Mucosa of descending colon (tissue), 3 donors: ENCODE measurements around the gene GAD1. TPM values are rescaled to one million over a fixed set of nuclear protein-coding genes. Genes with fewer than 3 reads are reported as not detected.

Experiments
- ATAC-seq: fragments of 200-7000 bp; cut with Tn5 transposase; one replicate; pipeline ENCODE4 v1.9.1; 2020; ENCODE audit warnings: mild to moderate bottlenecking, moderate library complexity
- DNase-seq, 3 donors: peaks; one replicate each; pipeline ENCODE4 v3.0.0-alpha.2; 2020
- H3K36me3 ChIP-seq: fragments of 200-600 bp; one replicate; pipeline ENCODE4 v1.8.0; 2021; ENCODE audit warnings: low read depth, mild to moderate bottlenecking
- H3K4me1 ChIP-seq: fragments of 200-600 bp; one replicate; pipeline ENCODE4 v1.8.0; 2021; ENCODE audit warnings: low read depth, mild to moderate bottlenecking
- H3K4me3 ChIP-seq: fragments of 200-600 bp; one replicate; pipeline ENCODE4 v1.8.0; 2021; ENCODE audit warnings: mild to moderate bottlenecking
- H3K9me3 ChIP-seq: fragments of 200-600 bp; one replicate; pipeline ENCODE4 v1.8.0; 2021; ENCODE audit warnings: mild to moderate bottlenecking
- intact Hi-C, 2 donors: fragments of 100-400 bp; cut with DNase I in 1 of 2; cut with micrococcal nuclease in 1 of 2; formaldehyde crosslinking; loops; one replicate each; pipeline versions ENCODE4 v1.11.0 to v1.11.1; 2022; cut with DNase I, micrococcal nuclease
- total RNA-seq, 3 donors: library from RNA; stranded (reverse); fragmentation: NEBNext Ultra II Directional in 2 of 3; extraction: Animal tissue kit (Norgen Biotek cat#: 25700) in 2 of 3; gene quantifications; one replicate each; pipeline versions ENCODE4 v1.2.1 to v1.2.4, GENCODE V29; 2021 to 2023
- TF ChIP-seq, protein P1 (sequence below): fragments of 200-600 bp; IDR thresholded peaks from one replicate; pipeline ENCODE4 v1.8.0; 2022; ENCODE audit warnings: antibody characterized with exemption, mild to moderate bottlenecking
- donor health status: DM: no; HTN: no; CAD: no; lungs with moderate emphysema.
- donor health status: DM: no; HTN: no; CAD: no.
- donor health status: DM: no; HTN: yes; CAD: no.

GAD1 gene
- total RNA-seq, 3 donors from 2014 or later, result 0.58 TPM; not detected in 2

DNA sequence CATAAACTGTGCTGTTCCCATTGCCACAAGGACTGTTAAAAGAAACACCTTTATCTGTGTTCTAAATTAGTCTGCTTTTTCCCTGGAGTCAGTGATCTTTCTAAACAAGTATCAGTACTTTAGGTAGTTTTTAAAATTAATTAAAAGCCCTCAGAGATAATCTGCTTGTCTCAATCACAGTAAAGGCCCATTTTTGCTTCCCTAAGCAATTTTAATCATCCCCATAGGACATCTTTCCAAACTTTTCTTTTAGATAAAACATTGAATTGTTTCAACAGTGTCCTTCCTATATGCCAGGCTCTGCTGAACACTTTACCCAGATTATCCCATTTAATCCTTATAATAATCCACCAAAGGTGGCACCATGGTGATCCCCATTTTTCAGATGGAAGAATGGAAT is 42.6 kb upstream of the GAD1 start:
- intact Hi-C loops, result no loop called here
- Histone ChIP-seq H3K9me3 (no peaks in the 10 kb centered on the region), H3K36me3 (no peaks in the 10 kb centered on the region), H3K4me3 (no peak overlapping the region), H3K4me1 (no peaks in the 10 kb centered on the region)
- DNase-seq (no peak), ATAC-seq (no peak)
- TF ChIP-seq, protein P1, sequence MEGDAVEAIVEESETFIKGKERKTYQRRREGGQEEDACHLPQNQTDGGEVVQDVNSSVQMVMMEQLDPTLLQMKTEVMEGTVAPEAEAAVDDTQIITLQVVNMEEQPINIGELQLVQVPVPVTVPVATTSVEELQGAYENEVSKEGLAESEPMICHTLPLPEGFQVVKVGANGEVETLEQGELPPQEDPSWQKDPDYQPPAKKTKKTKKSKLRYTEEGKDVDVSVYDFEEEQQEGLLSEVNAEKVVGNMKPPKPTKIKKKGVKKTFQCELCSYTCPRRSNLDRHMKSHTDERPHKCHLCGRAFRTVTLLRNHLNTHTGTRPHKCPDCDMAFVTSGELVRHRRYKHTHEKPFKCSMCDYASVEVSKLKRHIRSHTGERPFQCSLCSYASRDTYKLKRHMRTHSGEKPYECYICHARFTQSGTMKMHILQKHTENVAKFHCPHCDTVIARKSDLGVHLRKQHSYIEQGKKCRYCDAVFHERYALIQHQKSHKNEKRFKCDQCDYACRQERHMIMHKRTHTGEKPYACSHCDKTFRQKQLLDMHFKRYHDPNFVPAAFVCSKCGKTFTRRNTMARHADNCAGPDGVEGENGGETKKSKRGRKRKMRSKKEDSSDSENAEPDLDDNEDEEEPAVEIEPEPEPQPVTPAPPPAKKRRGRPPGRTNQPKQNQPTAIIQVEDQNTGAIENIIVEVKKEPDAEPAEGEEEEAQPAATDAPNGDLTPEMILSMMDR, result no peak

DNA sequence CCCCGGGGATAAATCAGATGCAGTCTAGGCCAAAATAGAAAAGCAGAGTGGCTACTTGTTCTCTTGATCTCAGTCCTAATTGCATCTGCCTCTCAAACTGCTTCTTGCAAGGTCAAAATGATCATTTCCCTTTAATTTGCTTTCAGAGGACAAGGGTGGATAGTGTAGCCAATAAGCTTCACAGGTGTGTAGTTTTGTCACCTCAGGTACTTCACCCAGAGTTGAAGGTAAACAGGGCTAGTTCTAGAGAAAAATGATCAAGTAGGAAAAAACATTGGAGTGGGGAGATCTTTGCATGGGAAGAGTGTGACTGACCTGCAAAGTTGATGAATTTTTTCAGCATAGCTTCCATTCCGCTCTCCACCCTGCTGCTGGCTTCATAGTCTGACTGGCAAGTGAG is 37.8 kb upstream of the GAD1 start:
- no peak for ATAC-seq
- Histone ChIP-seq H3K4me3 (no peak overlapping the region), H3K36me3 (no peaks in the 10 kb centered on the region), H3K9me3 (no peaks in the 10 kb centered on the region), H3K4me1 (no peaks in the 10 kb centered on the region)
- intact Hi-C loops, result no loop called here
- no peak for DNase-seq
- TF ChIP-seq, protein P1, result no peak

DNA sequence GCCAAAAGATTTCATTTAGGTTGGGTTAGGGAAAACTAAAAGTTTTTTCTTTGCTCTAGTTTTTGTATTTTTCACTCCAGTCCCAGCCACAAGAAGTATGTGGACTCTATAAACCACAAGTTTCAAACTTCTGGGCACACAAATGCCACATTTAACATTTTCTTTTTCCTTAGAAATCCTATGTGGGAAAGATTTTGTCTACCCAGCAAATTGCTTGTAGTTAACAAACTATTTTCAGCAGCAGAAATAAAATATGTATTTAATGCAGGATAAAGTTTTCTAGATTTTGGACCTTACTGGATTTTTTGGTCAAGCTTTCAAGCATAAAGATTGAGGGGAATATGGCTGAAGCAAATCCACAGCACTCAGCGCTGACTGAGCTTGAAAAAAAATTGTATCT is 37.4 kb upstream of the GAD1 start:
- no peaks in the 10 kb centered on the region for H3K4me1 ChIP-seq
- TF ChIP-seq, protein P1, result no peak
- DNase-seq (no peak), ATAC-seq (no peak)
- no peaks in the 10 kb centered on the region for H3K36me3 ChIP-seq
- no peaks in the 10 kb centered on the region for H3K9me3 ChIP-seq
- intact Hi-C loops, result no loop called here
- H3K4me3 ChIP-seq, result no peak overlapping the region

DNA sequence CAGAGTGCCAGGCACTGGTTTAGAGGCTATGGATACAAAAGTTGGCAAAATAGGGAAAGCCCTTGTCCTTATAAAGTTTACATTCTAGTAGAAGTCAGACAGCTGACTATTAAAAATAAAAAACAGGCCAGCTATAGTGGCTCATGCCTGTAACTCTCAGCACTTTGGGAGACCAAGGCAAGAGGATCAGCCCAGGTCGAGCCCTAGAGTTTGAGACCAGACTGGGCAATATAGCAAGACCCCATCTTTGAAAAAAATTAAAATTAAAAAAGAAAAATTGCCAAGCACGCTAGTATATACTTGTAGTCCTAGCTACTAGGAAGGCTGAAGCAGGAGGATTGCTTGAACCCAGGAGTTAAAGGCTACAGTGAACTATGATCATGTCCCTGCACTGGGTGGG is 34.0 kb upstream of the GAD1 start:
- DNase-seq (no peak), ATAC-seq (no peak)
- TF ChIP-seq, protein P1, result no peak
- Histone ChIP-seq H3K36me3 (no peaks in the 10 kb centered on the region), H3K4me1 (no peaks in the 10 kb centered on the region), H3K4me3 (no peak overlapping the region), H3K9me3 (no peaks in the 10 kb centered on the region)
- intact Hi-C loops, result no loop called here

DNA sequence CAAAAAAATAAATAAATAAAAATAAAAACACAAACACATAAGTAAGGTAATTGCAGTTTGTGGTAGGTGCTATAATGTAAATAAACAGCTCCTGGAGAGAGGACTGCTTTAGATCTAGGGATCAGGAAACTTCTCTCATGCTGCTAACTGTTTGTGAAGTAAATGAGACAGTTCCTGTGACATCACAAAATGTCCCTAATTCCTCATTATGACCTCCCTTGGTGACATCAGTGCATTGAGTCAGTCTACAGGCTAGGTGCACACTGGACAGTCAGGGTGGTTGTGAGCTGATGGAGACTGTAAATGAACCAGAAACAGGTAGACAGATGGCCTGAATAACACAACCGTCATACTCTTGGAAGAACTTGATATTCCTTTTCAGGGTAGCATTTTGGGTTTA is 33.1 kb upstream of the GAD1 start:
- intact Hi-C loops, result no loop called here
- Histone ChIP-seq H3K4me3 (no peak overlapping the region), H3K4me1 (no peaks in the 10 kb centered on the region), H3K9me3 (no peaks in the 10 kb centered on the region), H3K36me3 (no peaks in the 10 kb centered on the region)
- TF ChIP-seq, protein P1, result no peak
- DNase-seq, result no peak
- ATAC-seq, result no peak

DNA sequence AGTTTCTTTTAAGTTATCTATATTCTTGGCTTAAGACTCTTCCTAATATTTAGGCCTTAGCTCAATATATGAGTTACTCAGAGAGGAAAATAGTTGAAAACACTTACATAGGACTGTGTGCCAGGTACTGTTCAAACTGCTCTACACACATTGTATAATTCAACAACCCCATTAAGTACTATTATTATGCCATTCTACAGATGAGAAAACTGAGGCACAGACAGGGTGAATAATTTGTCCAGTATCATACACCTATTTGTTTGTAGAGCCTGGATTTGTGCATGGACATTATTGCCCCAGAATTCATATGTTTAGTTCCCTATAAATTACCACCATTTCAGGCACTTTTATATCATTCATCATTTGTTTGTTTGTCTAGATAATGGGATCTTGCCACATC is 17.7 kb upstream of the GAD1 start:
- no peaks in the 10 kb centered on the region for H3K4me1 ChIP-seq
- TF ChIP-seq, protein P1, result no peak
- no peak overlapping the region for H3K4me3 ChIP-seq
- intact Hi-C loops, result no loop called here
- H3K36me3 ChIP-seq, result no peaks in the 10 kb centered on the region
- DNase-seq, result no peak
- ATAC-seq, result no peak
- H3K9me3 ChIP-seq, result no peaks in the 10 kb centered on the region
